Measurements from ENCODE around the gene R3HCC1L.

The R3HCC1L gene

GRCh38 chr10:98196985-98197384 is 62.5 kb downstream of the R3HCC1L start:
- ChIA-PET CTCF (no interaction called here), POLR2A (no interaction called here)
- no peaks in the 10 kb centered on the region for H3K36me3 ChIP-seq (ENCODE audit: control insufficient read depth in 2 of 2, insufficient read depth in 1 of 2, low read length in 2 of 2)
- no peaks in the 10 kb centered on the region for H3K4me1 ChIP-seq (ENCODE audit: control insufficient read depth, insufficient read depth, low read length)
- no peak overlapping the region for H3K4me3 ChIP-seq (ENCODE audit: low read depth, low read length)
- no peak overlapping the region for H3K27ac ChIP-seq (ENCODE audit: extremely low read depth, low read depth, low read length)
- TF ChIP-seq REST (tag by site-specific recombination; IDR thresholded peaks at IDR 0.05) (no peak), TSHZ1 (tag by site-specific recombination; IDR thresholded peaks at IDR 0.05; ENCODE audit: borderline replicate concordance) (no peak), ZNF146 (tag by site-specific recombination; IDR thresholded peaks at IDR 0.05) (no peak), ZNF670 (tag by site-specific recombination; IDR thresholded peaks at IDR 0.05; ENCODE audit: low read depth) (no peak), ZNF707 (tag by site-specific recombination; IDR thresholded peaks at IDR 0.05) (no peak), ZNF121 (tag by site-specific recombination; IDR thresholded peaks at IDR 0.05) (no peak), ZSCAN5A (tag by site-specific recombination; IDR thresholded peaks at IDR 0.05) (no peak), BCL11B (tag by site-specific recombination; IDR thresholded peaks at IDR 0.05; ENCODE audit: low read depth) (no peak), ZNF544 (tag by site-specific recombination; IDR thresholded peaks at IDR 0.05) (no peak), ZNF785 (tag by site-specific recombination; IDR thresholded peaks at IDR 0.05) (no peak), ZNF2 (tag by site-specific recombination; IDR thresholded peaks at IDR 0.05) (no peak)
- H3K9me3 ChIP-seq (ENCODE audit: control insufficient read depth, insufficient read depth, low read depth, low read length) = no peaks in the 10 kb centered on the region

- ChIA-PET CTCF (no interaction called here), POLR2A (interaction anchor here (0.7 kb wide), 2 partner anchors 328 to 680 kb away, joined by 3 read pairs; no protein-coding TSS in a partner anchor)
- Histone ChIP-seq H3K9me3 (ENCODE audit: control insufficient read depth, insufficient read depth, low read depth, low read length) (no peaks in the 10 kb centered on the region), H3K4me1 (ENCODE audit: control insufficient read depth, insufficient read depth, low read length) (no peaks in the 10 kb centered on the region), H3K4me3 (ENCODE audit: low read depth, low read length) (no peak overlapping the region), H3K27ac (ENCODE audit: extremely low read depth, low read depth, low read length) (no peak overlapping the region), H3K36me3 (ENCODE audit: control insufficient read depth in 2 of 2, insufficient read depth in 1 of 2, low read length in 2 of 2) (no peaks in the 10 kb centered on the region)
- TF ChIP-seq ZNF121 (tag by site-specific recombination; IDR thresholded peaks at IDR 0.05) (peak; percentile 64; the same call in 1 of the 2 replicates), ZNF324 (tag by site-specific recombination; IDR thresholded peaks at IDR 0.05) (no peak)
These were observed 67.3 kb downstream of the R3HCC1L start for GRCh38 chr10:98201760-98202159.

GRCh38 chr10:98202378-98202777 is 67.9 kb downstream of the R3HCC1L start:
- POLR2A ChIA-PET = interaction anchor here (0.7 kb wide), 1 partner anchor 328 kb away, joined by 3 read pairs; no protein-coding TSS in a partner anchor
- CTCF ChIA-PET = no interaction called here

More at GRCh38 chr10:98202378-98202777, 67.9 kb downstream of the R3HCC1L start:
- Histone ChIP-seq H3K36me3 (ENCODE audit: control insufficient read depth in 2 of 2, insufficient read depth in 1 of 2, low read length in 2 of 2) (no peaks in the 10 kb centered on the region), H3K4me3 (ENCODE audit: low read depth, low read length) (no peak overlapping the region), H3K27ac (ENCODE audit: extremely low read depth, low read depth, low read length) (no peak overlapping the region), H3K4me1 (ENCODE audit: control insufficient read depth, insufficient read depth, low read length) (no peaks in the 10 kb centered on the region), H3K9me3 (ENCODE audit: control insufficient read depth, insufficient read depth, low read depth, low read length) (no peaks in the 10 kb centered on the region)
- TF ChIP-seq YY2 (tag by site-specific recombination; IDR thresholded peaks at IDR 0.05) = no peak
- TF ChIP-seq ZNF133 (tag by site-specific recombination; IDR thresholded peaks at IDR 0.05) = no peak
- no peak for TF ChIP-seq BCL11A (tag by site-specific recombination; IDR thresholded peaks at IDR 0.05; ENCODE audit: low read depth)
- no peak for TF ChIP-seq ZNF148 (tag by site-specific recombination; IDR thresholded peaks at IDR 0.05; ENCODE audit: borderline replicate concordance)

Measured in HEK293 (cell line).